ENCODE data around the gene KLHL3. TPM values are rescaled to one million over a fixed set of nuclear protein-coding genes. Genes with fewer than 3 reads are reported as not detected.

Gene KLHL3
- total RNA-seq, 1 donor from 2014 or later, result 6.8 TPM

GRCh38 chr5:137635521-137635921 is 100.4 kb downstream of the KLHL3 start:
- no peaks in the 10 kb centered on the region for H3K36me3 ChIP-seq
- TF ChIP-seq CTCF (IDR thresholded peaks at IDR 0.05), result no peak
- DNase-seq (no peak), ATAC-seq (peak; percentile 24)
- H3K4me1 ChIP-seq, result no peaks in the 10 kb centered on the region
- no peaks in the 10 kb centered on the region for H3K27me3 ChIP-seq
- H3K27ac ChIP-seq, result no peak overlapping the region
- H3K4me3 ChIP-seq, result no peak overlapping the region
- H3K9me3 ChIP-seq, result no peaks in the 10 kb centered on the region
- intact Hi-C loops (cut with DNase I), result no loop called here

GRCh38 chr5:137633896-137634295 is 102.0 kb downstream of the KLHL3 start:
- Histone ChIP-seq H3K36me3 (no peaks in the 10 kb centered on the region), H3K4me1 (peaks cover 8% of the 10 kb centered on the region), H3K27me3 (no peaks in the 10 kb centered on the region), H3K27ac (no peak overlapping the region), H3K9me3 (no peaks in the 10 kb centered on the region), H3K4me3 (no peak overlapping the region)
- no peak for TF ChIP-seq CTCF (IDR thresholded peaks at IDR 0.05)
- ATAC-seq, result no peak
- DNase-seq, result no peak
- intact Hi-C loops (cut with DNase I), result no loop called here

GRCh38 chr5:137632716-137633115 is 103.2 kb downstream of the KLHL3 start:
- Histone ChIP-seq H3K4me1 (peaks cover 8% of the 10 kb centered on the region), H3K4me3 (no peak overlapping the region), H3K27me3 (no peaks in the 10 kb centered on the region), H3K27ac (no peak overlapping the region), H3K36me3 (no peaks in the 10 kb centered on the region), H3K9me3 (no peaks in the 10 kb centered on the region)
- ATAC-seq, result no peak
- intact Hi-C loops (cut with DNase I), result no loop called here
- DNase-seq, result no peak
- TF ChIP-seq CTCF (IDR thresholded peaks at IDR 0.05), result no peak

GRCh38 chr5:137631453-137631852 is 104.4 kb downstream of the KLHL3 start:
- ATAC-seq, result no peak
- intact Hi-C loops (cut with DNase I), result no loop called here
- no peaks in the 10 kb centered on the region for H3K36me3 ChIP-seq
- H3K4me3 ChIP-seq, result no peak overlapping the region
- no peak for TF ChIP-seq CTCF (IDR thresholded peaks at IDR 0.05)
- H3K4me1 ChIP-seq, result peaks cover 8% of the 10 kb centered on the region
- no peaks in the 10 kb centered on the region for H3K27me3 ChIP-seq
- no peak overlapping the region for H3K27ac ChIP-seq
- DNase-seq, result no peak
- H3K9me3 ChIP-seq, result no peaks in the 10 kb centered on the region

- intact Hi-C loops (cut with DNase I), result no loop called here
- no peaks in the 10 kb centered on the region for H3K9me3 ChIP-seq
- H3K27me3 ChIP-seq, result no peaks in the 10 kb centered on the region
- no peak for DNase-seq
- H3K4me3 ChIP-seq, result no peak overlapping the region
- no peak for ATAC-seq
- H3K27ac ChIP-seq, result no peak overlapping the region
- peaks cover 8% of the 10 kb centered on the region for H3K4me1 ChIP-seq
- no peak for TF ChIP-seq CTCF (IDR thresholded peaks at IDR 0.05)
- H3K36me3 ChIP-seq, result no peaks in the 10 kb centered on the region
Observed at GRCh38 chr5:137630972-137631370, 104.9 kb downstream of the KLHL3 start.

Data from upper lobe of right lung (tissue), 1 donor.